HG02759 (cell line): ENCODE results near the gene TCAF1.

Source experiments
- ATAC-seq: cut with Tn5 transposase; IDR thresholded peaks from one replicate; pipeline ENCODE4 v1.9.1; 2021; ENCODE audit warnings: mild to moderate bottlenecking, moderate library complexity; ENCODE audit not compliant: unreplicated experiment

TCAF1 gene

DNA sequence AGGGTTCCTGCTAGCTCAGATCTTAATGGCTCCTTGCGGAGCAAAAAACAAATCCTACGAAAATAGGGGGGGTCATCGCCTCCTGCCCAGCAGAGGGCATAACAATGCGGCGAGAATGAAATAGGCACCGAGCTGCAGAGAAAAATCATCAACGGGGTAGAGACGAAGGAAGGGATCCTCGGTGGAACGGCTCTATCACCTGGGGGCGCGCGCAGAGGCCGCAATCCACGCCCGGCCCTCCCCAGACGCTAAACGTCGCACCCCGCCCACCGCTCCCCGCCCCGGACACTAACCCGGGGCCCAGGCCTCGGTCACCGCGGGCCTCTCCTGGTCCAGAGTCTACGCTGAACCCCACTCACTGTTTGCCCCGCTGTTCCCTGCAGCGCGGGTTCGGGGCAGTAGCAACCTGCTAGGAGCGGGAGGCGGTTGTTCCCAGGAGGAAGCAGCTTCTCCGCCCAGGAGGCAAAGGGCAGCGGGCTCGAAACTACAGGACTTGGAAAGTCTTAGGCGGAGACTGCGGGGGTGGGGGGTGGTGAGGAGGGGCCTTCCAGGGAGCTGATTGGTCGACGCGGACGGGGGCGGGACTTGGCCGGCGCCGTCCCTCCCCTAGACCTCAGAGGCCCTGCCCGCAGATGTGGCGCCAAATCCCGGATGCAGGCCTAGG lies at the start of gene TCAF1:
Gene TCAF1 (minus strand): TSS at position 509 of the 664 bp plus-strand sequence. CDS start 25,568 bp downstream, outside the sequence.
- ATAC-seq, result peak; percentile 94

DNA sequence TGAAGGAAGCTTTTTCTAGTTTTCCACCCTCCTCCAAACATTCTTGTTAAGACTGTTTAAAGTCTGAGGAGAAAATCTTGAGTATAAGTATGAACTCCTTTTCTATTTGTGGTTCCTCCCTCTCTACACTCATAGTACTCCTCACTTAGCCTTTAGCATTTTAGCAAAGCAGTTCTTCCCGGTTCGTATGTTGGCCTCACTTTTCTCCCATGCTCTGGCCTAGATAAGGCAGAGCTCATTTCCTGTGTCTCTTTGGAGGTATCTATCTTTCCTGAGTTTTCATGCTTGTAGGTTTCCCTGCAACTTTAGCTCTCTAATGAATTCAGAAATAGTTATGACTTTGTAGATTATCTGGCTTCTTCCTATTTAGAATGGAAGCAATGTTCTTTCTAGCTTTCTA lies 46.8 kb upstream of the TCAF1 start:
- ATAC-seq, result no peak

GRCh38 chr7:143947111-143947510 lies 45.1 kb upstream of the TCAF1 start:
- ATAC-seq, result no peak

DNA sequence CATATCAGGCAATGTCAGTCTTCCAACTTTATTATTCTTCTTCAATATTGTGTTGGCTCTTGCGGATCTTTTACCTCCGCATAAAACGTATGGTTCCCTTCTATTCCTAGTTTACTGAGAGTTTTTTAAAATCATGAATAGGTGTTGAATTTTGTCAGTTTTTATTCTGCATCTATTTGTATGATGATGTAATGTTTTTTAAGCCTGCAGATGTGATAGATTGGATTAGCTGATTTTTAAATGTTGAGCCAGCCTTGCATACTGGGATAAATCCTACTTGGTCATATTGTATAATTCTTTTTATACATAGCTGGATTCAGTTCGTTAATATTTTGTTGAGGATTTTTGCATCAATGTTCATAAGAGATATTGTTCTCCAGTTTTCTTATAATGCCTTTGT lies 43.4 kb upstream of the TCAF1 start:
- no peak for ATAC-seq

DNA sequence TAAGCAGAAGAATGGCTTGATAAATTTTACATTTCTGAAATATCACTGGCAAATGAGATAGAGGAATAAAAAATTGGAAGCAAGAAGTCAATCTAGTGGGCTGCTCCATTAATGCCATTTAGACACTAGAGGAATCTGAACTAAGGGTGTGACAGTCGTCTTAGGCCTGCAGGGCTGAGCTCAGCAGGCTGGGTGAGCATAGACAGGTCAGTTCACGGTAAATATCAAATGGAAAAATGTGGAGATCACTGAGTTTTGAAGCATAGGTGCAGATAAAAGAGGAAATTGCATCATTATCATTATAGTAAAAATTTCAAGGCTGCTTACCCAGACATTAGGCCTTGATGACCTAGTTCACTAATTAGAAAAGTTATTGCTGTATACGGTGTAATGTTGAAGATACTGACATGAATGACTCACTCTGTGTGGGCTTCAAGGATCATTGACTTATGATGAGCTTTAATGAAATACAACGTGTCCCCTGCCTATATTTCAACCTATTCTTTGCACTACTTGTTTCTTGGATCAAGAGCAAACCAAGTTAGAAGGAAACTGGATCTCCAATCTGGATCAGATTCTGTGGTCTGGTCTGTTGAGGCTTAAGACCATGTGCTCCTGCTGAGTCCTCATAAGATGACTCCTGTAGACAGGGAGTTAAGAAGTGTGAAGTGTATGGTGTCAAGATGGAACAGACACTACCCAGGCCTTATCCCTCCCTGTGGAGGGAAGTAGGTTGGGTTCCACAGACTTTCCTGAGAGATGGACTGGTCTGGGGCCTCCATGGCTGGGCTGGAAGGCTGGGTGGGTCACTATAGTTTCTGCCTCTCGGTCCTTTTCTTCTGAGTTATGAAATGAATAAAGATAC lies 36.6 kb upstream of the TCAF1 start:
- ATAC-seq, result no peak

- no peak for ATAC-seq
Measured at GRCh38 chr7:143936087-143937009, 34.4 kb upstream of the TCAF1 start.

DNA sequence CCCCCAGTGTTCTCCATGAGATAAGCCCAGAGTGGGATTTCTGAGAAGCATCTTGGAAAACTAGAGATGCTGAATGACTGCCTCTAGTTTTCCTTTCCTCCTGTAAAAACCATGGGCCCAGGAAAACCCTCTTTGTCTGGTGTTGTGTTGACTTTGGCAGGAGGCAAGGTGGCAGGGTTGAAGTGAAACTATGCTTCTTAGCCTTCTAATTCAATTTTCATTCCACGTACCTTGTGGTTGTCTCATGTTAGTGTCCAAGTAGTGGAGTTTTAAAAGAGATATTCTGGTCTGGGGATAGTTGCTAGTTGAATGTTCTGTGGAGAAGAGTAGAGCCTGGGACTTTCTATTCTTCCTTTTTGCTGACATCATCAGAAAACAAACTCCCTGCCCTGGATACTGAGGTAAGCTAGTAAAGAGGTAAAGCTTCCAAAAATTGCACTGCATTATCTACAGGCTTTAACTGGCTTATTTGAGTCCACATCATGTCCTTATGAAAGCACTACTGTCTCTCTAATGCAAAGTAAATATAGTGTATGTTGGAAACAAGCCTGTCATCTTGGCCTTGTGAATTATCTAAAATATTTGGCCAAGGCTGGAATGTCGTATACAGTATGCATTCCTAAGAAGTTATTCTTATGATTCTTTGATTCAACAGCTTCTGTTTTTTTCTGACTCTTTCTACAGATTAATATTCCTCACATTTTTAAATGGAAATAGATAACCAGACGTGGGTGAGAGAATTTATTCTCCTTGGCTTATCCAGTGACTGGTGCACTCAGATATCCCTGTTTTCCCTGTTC lies 32.8 kb upstream of the TCAF1 start, which contains the start of gene OR2F2:
Gene OR2F2 (plus strand): TSS at position 708 of the 800 bp plus-strand sequence. CDS start 0 bp downstream, at position 708.
- ATAC-seq, result no peak

DNA sequence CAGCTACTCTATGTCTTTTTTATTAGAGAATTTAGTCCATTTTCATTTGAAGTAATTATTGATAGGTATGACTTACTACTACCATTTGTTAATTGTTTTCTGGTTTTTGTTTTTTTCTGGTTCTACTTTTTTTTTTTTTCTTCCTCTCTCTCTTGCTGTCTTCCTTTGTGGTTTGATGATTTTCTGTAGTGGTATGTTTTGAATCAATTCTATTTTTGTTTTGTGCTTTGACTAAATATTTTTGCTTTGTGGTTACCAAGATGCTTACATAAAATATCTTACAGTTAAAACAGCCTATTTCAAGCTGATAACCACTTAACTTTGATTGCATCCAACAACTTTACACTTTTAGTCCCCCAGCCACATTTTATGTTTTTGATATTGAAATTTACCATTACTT lies 29.8 kb upstream of the TCAF1 start:
- ATAC-seq, result no peak

DNA sequence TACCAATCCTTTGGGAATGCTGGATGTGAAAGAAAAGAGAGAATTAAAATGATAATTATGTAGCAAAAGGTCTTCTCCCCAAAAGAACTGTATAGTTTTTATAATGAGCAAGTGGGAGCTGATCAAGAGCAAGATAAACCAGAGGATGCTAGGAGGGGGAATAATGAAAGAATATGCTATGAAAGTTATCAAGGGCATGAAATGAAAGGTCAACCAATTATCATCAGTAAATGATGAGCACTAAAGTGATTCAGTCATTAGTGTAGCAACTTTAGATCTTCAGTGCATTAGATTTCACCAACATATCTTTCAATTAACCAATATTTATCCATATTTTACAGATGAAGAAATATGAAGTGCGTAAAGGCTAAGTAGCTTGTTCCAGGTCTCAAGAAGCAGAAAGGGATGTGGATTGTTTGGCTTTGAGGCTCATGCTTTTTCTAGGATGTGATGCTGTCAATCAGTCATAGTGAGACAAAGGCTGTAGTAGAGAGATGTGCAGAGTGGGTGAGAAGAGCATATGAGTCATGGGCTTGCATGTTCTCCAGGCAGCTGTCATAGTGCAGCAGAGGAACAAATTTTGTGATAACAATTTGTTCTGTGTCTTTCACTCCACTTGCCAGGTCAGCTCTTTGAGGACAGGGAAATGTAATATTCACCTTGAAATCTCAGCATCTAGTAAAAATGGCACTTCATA lies 27.4 kb upstream of the TCAF1 start:
- no peak for ATAC-seq

DNA sequence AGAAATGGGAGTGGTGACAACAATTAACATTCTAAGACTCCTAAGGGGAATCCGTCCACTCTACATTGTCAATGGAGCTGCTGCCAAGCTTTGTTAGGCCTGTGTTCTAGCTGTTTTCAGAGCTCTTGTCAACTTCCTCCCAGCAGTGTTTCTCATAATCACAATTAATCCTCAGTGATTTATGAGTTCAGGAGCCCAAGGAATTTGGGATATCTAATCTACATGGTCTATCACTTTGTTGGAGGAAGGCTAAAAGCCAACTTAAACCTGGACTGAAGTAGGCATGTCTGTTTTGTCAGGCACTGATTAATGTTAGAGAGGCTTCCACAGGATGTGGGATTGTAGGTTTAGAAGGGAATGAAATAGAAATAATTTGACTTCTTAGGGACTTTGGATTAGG lies 22.9 kb upstream of the TCAF1 start:
- no peak for ATAC-seq

- ATAC-seq, result no peak
Measured at GRCh38 chr7:143914938-143915652, 13.1 kb upstream of the TCAF1 start.

GRCh38 chr7:143913945-143914615 lies 12.1 kb upstream of the TCAF1 start:
- no peak for ATAC-seq

- ATAC-seq, result no peak
Measured at GRCh38 chr7:143910473-143911248, 8.7 kb upstream of the TCAF1 start.

DNA sequence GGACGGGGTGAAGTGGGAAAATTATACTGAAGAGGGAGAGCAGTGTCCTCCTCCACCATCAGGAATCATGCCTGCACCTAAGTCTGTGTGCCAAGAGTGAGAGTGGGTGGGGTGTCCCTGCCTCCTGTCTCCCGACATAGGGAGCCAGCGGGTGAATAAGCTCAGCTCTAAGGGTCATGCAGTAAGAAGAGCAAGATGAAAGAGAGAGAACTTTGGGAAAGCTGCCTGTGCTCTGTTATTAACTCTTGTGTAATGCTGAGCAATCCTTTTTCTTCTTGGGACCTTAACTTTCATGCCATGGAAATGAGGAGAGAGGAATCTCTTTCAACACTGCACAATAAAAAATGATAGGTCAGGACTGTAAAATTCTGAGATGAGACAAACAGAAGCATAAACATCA lies 7.9 kb upstream of the TCAF1 start:
- ATAC-seq, result no peak

DNA sequence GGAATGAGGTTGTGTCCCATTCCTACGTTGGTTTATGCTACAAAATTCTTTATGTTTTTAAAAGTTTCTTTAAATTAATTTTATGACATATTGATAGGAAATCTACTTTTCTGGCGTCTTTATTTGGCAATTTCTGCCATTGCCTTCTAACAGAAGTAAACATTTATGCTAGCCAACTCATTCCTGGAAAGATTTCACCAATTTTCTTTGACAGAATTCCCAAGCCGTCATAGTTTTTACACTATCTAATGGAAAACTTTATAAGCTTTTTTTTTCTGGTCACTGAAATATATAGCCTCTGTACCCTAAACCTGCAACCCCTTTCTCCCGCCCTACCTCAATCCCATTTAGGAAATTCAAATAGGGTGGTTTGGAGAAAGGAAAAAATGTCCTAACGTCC lies 6.1 kb upstream of the TCAF1 start:
- ATAC-seq, result no peak

GRCh38 chr7:143906895-143907294 lies 4.9 kb upstream of the TCAF1 start:
- no peak for ATAC-seq

DNA sequence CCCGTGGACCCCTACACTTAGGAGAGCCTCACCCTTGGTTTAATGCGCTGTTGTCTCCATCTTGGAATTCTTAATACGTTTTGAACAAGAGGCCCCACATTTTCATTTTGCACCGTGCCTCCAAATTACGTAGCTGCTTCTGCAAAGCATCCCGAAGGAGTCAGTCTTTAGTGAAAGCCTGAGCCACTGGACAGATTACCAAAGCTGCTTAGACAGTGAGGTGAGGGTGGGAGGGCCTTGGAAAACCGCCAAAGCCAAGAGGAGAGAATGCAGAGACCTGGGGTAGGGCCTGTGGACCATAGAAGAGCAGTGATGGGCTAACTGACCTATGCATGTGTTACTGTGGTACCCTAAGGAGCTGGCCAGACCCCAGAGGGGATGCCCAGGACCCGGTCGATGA lies 4.2 kb upstream of the TCAF1 start:
- ATAC-seq, result no peak

DNA sequence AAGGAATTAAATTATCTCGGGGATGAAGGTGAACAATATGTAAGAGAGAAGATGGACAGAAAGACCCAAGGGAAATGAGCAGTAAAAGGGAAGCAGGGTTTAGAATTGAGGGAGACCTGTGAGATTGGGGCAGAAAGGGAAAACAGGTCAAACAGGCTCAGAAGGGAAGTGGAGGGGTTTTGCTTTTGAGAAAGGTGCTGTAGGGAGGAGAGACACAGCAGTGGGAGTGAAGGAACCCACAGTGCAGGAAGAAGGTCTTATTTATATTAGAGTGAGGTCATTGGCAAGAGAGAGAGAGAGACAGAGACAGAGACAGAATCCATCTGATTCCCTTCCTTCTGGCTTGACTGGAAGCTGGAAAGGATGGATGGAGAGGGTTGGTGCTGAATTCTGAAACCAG lies 3.5 kb upstream of the TCAF1 start:
- ATAC-seq, result no peak
